Activated T-helper 2 cell treated with anti-CD3 and anti-CD28 coated beads, Interferon-gamma antibody, Interleukin-2, Interleukin-4, amounts not matched to agents 10 μg/mL and 5 μg/mL and 100 μg/mL, durations not matched to agents 14 hours and 24 hours and 36 hours (primary cell): ENCODE data around the gene KCMF1. TPM values are rescaled to one million over a fixed set of nuclear protein-coding genes. Genes with fewer than 3 reads are reported as not detected.

Experiments
- DNase-seq: peaks from one replicate; pipeline ENCODE4 v3.0.0; 2021; ENCODE audit warnings: low spot score
- H3K27ac Mint-ChIP-seq: one replicate; pipeline ENCODE4 v1.8.0; 2021; ENCODE audit warnings: mixed read lengths
- H3K27me3 Mint-ChIP-seq: one replicate; pipeline ENCODE4 v1.8.0; 2021; ENCODE audit warnings: low read depth, mixed read lengths
- H3K36me3 Mint-ChIP-seq: one replicate; pipeline ENCODE4 v1.8.0; 2021; ENCODE audit warnings: low read depth, mixed read lengths
- H3K4me1 Mint-ChIP-seq: one replicate; pipeline ENCODE4 v1.8.0; 2021; ENCODE audit warnings: low read depth, mixed read lengths
- H3K4me3 Mint-ChIP-seq: one replicate; pipeline ENCODE4 v1.8.0; 2021; ENCODE audit warnings: low read depth, mild to moderate bottlenecking, moderate library complexity, mixed read lengths
- H3K9me3 Mint-ChIP-seq: one replicate; pipeline ENCODE4 v1.8.0; 2021; ENCODE audit warnings: mixed read lengths
- intact Hi-C: fragments of 100-400 bp; cut with micrococcal nuclease; formaldehyde crosslinking; loops from one replicate; pipeline ENCODE4 v1.15.1; 2023
- total RNA-seq: library from RNA; stranded (reverse); gene quantifications from 2 replicates; pipeline ENCODE4 v1.2.3, GENCODE V29; 2022

KCMF1 gene
- total RNA-seq, 1 donor from 2014 or later: 82.6 TPM

- Mint-ChIP-seq H3K9me3 (no peaks in the 10 kb centered on the region), H3K36me3 (no peaks in the 10 kb centered on the region), H3K27ac (no peak overlapping the region), H3K4me3 (no peak overlapping the region), H3K4me1 (no peaks in the 10 kb centered on the region), H3K27me3 (peaks cover 7% of the 10 kb centered on the region)
- intact Hi-C loops: no loop called here
- DNase-seq: no peak
Observed at GRCh38 chr2:85088921-85089320, 118.0 kb downstream of the KCMF1 start.

- Mint-ChIP-seq H3K9me3 (no peaks in the 10 kb centered on the region), H3K4me1 (no peaks in the 10 kb centered on the region), H3K27ac (no peak overlapping the region), H3K36me3 (no peaks in the 10 kb centered on the region), H3K4me3 (no peak overlapping the region), H3K27me3 (peaks cover 3% of the 10 kb centered on the region)
- no peak for DNase-seq
- intact Hi-C loops: no loop called here
Observed at GRCh38 chr2:85089585-85089984, 118.6 kb downstream of the KCMF1 start.

- H3K36me3 Mint-ChIP-seq: no peaks in the 10 kb centered on the region
- intact Hi-C loops: no loop called here
- peaks cover 2% of the 10 kb centered on the region for H3K27me3 Mint-ChIP-seq
- H3K4me3 Mint-ChIP-seq: no peak overlapping the region
- DNase-seq: no peak
- H3K9me3 Mint-ChIP-seq: no peaks in the 10 kb centered on the region
- no peaks in the 10 kb centered on the region for H3K4me1 Mint-ChIP-seq
- no peak overlapping the region for H3K27ac Mint-ChIP-seq
Observed at GRCh38 chr2:85091838-85092237, 120.9 kb downstream of the KCMF1 start.

- Mint-ChIP-seq H3K4me1 (no peaks in the 10 kb centered on the region), H3K9me3 (no peaks in the 10 kb centered on the region), H3K27me3 (peaks cover 8% of the 10 kb centered on the region), H3K36me3 (no peaks in the 10 kb centered on the region), H3K4me3 (no peak overlapping the region), H3K27ac (no peak overlapping the region)
- no peak for DNase-seq
- intact Hi-C loops: no loop called here
Observed at GRCh38 chr2:85095094-85095493, 124.1 kb downstream of the KCMF1 start.

GRCh38 chr2:85096616-85097015, 125.7 kb downstream of the KCMF1 start:
- H3K27me3 Mint-ChIP-seq: peaks cover 8% of the 10 kb centered on the region
- intact Hi-C loops: no loop called here
- H3K36me3 Mint-ChIP-seq: no peaks in the 10 kb centered on the region
- no peak overlapping the region for H3K27ac Mint-ChIP-seq
- H3K4me1 Mint-ChIP-seq: no peaks in the 10 kb centered on the region
- DNase-seq: no peak
- H3K9me3 Mint-ChIP-seq: no peaks in the 10 kb centered on the region
- no peak overlapping the region for H3K4me3 Mint-ChIP-seq

- Mint-ChIP-seq H3K36me3 (no peaks in the 10 kb centered on the region), H3K4me1 (no peaks in the 10 kb centered on the region)
- intact Hi-C loops: no loop called here
Observed at GRCh38 chr2:85104228-85104627, 133.3 kb downstream of the KCMF1 start.

GRCh38 chr2:85106489-85107180, 135.7 kb downstream of the KCMF1 start:
- Mint-ChIP-seq H3K9me3 (no peaks in the 10 kb centered on the region), H3K4me3 (no peak overlapping the region), H3K4me1 (no peaks in the 10 kb centered on the region), H3K36me3 (no peaks in the 10 kb centered on the region), H3K27ac (no peak overlapping the region), H3K27me3 (peaks cover 2% of the 10 kb centered on the region)
- intact Hi-C loops: no loop called here
- no peak for DNase-seq

More at GRCh38 chr2:85104228-85104627, 133.3 kb downstream of the KCMF1 start:
- no peak overlapping the region for H3K4me3 Mint-ChIP-seq
- no peaks in the 10 kb centered on the region for H3K9me3 Mint-ChIP-seq
- H3K27ac Mint-ChIP-seq: no peak overlapping the region
- no peaks in the 10 kb centered on the region for H3K27me3 Mint-ChIP-seq
- DNase-seq: no peak

Other genes starting within 250 kb of the KCMF1 start
- 67.9 and 71.2 TPM in 2 replicates for gene TRABD2A, start 90.1 kb upstream of the KCMF1 start, total RNA-seq
- gene TMSB10, start 65.5 kb upstream of the KCMF1 start, total RNA-seq: 2,676 and 2,847 TPM in 2 replicates
- 0.11 and 0.18 TPM in 2 replicates for gene TCF7L1, start 162.2 kb downstream of the KCMF1 start, total RNA-seq